Omental fat pad (tissue), 4 donors: Measurements from ENCODE around the gene FAM110D. TPM values are rescaled to one million over a fixed set of nuclear protein-coding genes. Genes with fewer than 3 reads are reported as not detected.
A peak's percentile ranks its signal among the peaks of the same experiment; 100 is the strongest.

ENCODE experiments used
- ATAC-seq: fragments of 150-250 bp; one replicate; pipeline ENCODE4 v1.9.1; 2016; ENCODE audit warnings: mild to moderate bottlenecking, moderate library complexity; ENCODE audit not compliant: low FRiP score
- DNase-seq: peaks from one replicate; pipeline ENCODE4 v3.0.0-alpha.2; 2019; ENCODE audit warnings: low spot score
- total RNA-seq, 4 donors: library from RNA; depleted of rRNA; stranded (reverse); fragments of >200 nt; gene quantifications; one replicate each; pipeline ENCODE4 v1.1.0, GENCODE V29; 2016
- TF ChIP-seq, protein P1 (sequence below), 3 donors: fragments of 450-650 bp; IDR thresholded peaks; one replicate each; pipeline ENCODE4 v1.5.1; 2016 to 2017; ENCODE audit warnings: antibody characterized with exemption in 3 of 3, mild to moderate bottlenecking in 3 of 3, moderate library complexity in 2 of 3

FAM110D gene
- total RNA-seq, 4 donors from 2014 or later: 4.6 to 20.5 (median 13.2) TPM

DNA sequence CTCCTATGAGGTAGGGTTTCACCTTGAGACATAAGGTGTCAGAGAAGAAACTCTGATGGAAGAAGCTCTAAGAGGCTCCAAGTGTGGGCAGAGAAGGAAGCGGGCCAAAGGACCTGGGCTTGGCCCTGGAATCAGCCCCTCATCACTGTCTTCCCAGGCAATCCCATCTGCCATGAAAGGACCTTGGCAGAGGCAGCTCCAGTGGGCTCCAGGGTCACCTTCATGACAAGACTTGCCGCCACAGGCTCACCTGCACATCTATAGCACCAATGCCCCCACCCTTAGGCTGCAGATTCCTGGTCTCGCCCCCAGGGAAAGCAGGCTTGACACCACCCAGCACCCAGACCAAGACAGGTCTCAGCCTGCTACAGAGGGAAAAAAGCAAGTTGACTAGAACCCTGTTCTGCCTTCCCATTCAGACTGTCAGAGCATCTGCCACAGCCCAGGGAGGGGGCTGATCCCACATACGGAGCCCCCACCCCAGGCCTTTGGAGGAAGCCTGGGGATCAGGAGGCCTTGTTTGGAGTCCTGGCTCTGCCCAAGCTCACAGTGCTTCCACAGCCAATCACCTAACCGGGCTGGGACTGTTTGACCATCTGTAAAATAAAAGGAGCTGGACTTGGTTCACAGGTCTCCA is 490 bp upstream of the FAM110D start:
- DNase-seq (no peak), ATAC-seq (no peak)
- TF ChIP-seq, protein P1, sequence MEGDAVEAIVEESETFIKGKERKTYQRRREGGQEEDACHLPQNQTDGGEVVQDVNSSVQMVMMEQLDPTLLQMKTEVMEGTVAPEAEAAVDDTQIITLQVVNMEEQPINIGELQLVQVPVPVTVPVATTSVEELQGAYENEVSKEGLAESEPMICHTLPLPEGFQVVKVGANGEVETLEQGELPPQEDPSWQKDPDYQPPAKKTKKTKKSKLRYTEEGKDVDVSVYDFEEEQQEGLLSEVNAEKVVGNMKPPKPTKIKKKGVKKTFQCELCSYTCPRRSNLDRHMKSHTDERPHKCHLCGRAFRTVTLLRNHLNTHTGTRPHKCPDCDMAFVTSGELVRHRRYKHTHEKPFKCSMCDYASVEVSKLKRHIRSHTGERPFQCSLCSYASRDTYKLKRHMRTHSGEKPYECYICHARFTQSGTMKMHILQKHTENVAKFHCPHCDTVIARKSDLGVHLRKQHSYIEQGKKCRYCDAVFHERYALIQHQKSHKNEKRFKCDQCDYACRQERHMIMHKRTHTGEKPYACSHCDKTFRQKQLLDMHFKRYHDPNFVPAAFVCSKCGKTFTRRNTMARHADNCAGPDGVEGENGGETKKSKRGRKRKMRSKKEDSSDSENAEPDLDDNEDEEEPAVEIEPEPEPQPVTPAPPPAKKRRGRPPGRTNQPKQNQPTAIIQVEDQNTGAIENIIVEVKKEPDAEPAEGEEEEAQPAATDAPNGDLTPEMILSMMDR (IDR thresholded peaks at IDR 0.05): no peak

DNA sequence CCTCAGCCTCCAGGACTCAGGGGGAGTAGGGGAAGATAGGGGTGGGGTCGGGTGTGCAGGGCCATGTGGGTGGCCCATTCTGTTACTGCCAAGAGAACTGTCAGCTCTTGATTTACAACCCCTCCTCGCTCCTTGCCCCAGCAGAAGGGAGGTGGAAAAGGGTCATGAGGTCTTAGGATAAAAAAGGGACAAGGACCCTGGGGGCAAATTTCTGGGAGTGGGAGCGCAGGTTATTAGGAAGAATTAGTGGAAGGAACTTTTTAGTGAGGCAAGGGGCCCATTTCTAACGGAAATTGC is 812 bp downstream of the FAM110D start:
- TF ChIP-seq, protein P1 (IDR thresholded peaks at IDR 0.05): no peak
- no peak for DNase-seq
- no peak for ATAC-seq

DNA sequence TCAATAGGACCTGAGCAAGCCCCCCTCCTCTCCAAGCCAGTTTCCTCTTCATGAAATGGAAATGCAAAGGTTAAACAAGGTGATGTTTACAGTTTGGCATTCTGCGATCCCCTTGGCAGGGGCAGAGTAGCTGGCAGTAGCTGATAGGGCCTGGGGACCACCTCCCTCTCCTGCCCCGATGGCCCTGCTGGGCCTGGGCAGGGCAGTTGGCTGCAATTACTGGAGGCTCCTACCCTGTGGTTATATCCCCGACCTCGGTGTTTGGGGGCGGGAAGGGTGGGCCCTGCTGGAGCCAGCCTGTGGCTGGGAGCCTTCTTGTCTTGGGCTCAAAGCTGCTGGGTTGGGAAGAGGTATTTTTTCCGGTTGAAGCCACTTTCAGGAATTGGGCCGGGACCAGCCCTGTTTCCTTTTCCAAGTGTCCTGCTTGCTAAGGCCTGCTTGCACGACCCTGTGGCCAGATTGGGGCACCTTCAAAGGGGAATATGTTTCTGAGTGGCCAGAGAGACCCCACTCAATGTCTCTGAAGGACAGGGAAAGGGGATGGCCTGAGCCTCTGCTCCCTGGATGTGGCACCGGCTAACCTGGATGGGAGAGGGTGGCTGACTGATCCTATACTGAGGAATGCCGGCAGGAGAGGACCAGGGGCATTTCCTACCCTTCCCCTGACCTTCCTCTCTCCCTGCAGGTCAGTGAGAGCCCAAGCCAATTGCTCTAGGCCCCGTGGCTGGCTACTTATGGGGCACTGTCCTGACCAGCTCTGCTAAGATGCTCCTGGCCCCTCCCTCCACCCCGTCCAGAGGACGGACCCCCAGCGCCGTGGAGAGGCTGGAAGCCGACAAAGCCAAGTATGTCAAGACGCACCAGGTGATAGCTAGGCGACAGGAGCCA is 1.9 kb downstream of the FAM110D start:
- ATAC-seq (no peak), DNase-seq (no peak)
- TF ChIP-seq, protein P1 (IDR thresholded peaks at IDR 0.05): no peak

DNA sequence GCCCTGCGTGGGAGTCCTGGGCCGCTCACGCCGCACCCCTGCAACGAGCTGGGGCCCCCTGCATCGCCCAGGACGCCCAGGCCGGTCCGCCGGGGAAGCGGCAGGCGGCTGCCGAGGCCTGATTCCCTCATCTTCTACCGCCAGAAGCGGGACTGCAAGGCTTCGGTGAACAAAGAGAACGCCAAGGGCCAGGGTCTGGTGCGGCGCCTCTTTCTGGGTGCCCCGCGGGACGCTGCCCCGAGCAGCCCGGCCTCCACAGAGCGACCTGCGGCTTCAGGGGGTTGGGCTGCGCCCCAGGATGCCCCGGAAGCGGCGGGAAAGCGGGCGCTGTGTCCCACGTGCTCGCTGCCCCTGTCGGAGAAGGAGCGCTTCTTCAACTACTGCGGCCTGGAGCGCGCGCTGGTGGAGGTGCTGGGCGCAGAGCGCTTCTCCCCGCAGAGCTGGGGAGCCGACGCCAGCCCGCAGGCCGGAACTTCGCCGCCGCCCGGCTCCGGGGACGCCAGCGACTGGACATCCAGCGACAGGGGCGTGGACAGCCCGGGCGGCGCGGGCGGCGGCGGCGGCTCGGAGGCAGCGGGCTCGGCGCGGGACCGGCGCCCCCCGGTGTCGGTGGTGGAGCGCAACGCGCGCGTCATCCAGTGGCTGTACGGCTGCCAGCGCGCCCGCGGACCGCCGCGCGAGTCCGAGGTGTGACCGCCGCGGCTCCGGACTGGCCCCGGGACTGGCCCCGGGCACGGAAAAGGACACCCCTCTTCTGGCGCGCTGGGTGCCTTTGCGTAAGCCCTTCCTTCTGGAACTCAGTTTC is 2.7 kb downstream of the FAM110D start:
- TF ChIP-seq, protein P1 (IDR thresholded peaks at IDR 0.05): no peak
- peak; percentile 52 for ATAC-seq

DNA sequence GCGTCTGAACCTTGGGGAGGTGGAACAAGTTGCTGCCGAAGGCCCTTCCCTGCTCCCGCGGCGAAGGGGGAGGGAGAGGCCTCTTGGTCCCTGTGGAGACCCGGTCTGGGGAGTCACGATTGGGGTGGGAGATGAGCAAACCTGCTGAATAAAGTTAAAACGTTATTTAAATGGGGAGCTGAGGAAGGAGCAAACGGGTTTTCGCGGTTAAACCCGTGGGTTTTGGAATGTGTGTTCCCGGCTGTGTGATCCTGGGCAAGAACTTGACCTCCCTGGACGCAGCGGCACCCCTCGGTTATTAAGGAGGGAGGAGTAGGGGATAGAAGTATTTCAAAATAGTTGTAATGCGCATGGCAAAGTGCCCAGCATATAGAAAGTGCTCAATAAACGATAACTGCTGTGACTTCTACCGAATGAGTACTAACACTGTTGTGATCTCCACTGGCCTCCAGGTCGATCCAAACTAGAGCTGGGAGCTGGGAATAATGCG is 3.4 kb downstream of the FAM110D start:
- no peak for ATAC-seq
- TF ChIP-seq, protein P1 (IDR thresholded peaks at IDR 0.05): no peak
- DNase-seq: no peak

More for the DNA sequence above, 2.7 kb downstream of the FAM110D start:
- DNase-seq: no peak

DNA sequence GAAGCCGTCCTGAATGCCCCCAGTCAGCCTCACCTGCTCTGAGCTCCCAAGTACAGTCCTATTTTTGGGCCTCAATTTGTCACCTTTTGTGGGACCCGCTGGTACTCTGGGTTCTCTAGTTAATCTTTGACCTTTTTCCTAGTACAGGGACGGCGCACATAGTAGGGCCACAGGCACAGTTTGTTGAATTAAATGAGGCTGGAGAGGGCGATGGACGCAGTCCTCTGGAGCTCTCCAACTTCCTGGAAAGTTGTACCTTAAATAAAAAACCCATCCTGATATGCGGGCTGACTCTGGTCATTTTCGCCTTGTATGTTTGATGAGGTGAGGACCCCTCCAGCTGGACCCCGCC is 4.8 kb downstream of the FAM110D start:
- ATAC-seq (no peak), DNase-seq (no peak)
- TF ChIP-seq, protein P1 (IDR thresholded peaks at IDR 0.05): no peak
